ENCODE measurements around the gene EPC1. TPM values are rescaled to one million over a fixed set of nuclear protein-coding genes. Genes with fewer than 3 reads are reported as not detected.
A peak's percentile ranks its signal among the peaks of the same experiment; 100 is the strongest.

EPC1 gene
- total and polyA plus RNA-seq, 9 of the 15 experiments (the other 6 are each of a cell fraction or from before 2014, with no cell fraction given): 7.0 to 43.6 (median 16.1) TPM

- TF ChIP-seq MLX (CRISPR knock-in tag; conservative IDR thresholded peaks at IDR 0.05) (no peak), SMAD2 (IDR thresholded peaks at IDR 0.05; ENCODE audit: low read depth, low read length) (no peak), THRB (CRISPR knock-in tag; conservative IDR thresholded peaks at IDR 0.05) (no peak), SNRNP70 (optimal IDR thresholded peaks at IDR 0.05; ENCODE audit: low read depth, low read length) (no peak), RCOR1 (IDR thresholded peaks at IDR 0.05; ENCODE audit: borderline replicate concordance in 1 of 2, low read depth in 2 of 2, low read length in 2 of 2) (0 out of 4 replicates have a peak, but pooled peaks of 1 of the 2 experiments have one; percentile 16), HSF4 (CRISPR knock-in tag; IDR thresholded peaks at IDR 0.05; ENCODE audit: borderline replicate concordance) (no peak), ETS1 (conservative IDR thresholded peaks at IDR 0.05; ENCODE audit: control insufficient read depth, low read depth, low read length) (no peak), HINFP (tag; conservative IDR thresholded peaks at IDR 0.05; ENCODE audit: low read depth) (no peak), FIP1L1 (IDR thresholded peaks at IDR 0.05; ENCODE audit: low read depth, low read length, poor library complexity, severe bottlenecking) (no peak), ZKSCAN3 (CRISPR knock-in tag; IDR thresholded peaks at IDR 0.05) (no peak), MYC (IDR thresholded peaks at IDR 0.05; ENCODE audit: low read depth, low read length) (no peak), MYC (CRISPR knock-in tag; IDR thresholded peaks at IDR 0.05; ENCODE audit: borderline replicate concordance, low read depth) (no peak), SLC30A9 (CRISPR knock-in tag; IDR thresholded peaks at IDR 0.05) (no peak), ADNP (tag; IDR thresholded peaks at IDR 0.05) (0 out of 2 replicates have a peak, but pooled peaks have one; percentile 13), PRDM10 (IDR thresholded peaks at IDR 0.05; ENCODE audit: partially characterized antibody) (no peak), KHSRP (IDR thresholded peaks at IDR 0.05) (no peak), CTCF (IDR thresholded peaks at IDR 0.05 in 2 of 3, conservative IDR thresholded peaks at IDR 0.05 in 1 of 3; ENCODE audit: insufficient read depth in 2 of 3, low read depth in 1 of 3, low read length in 3 of 3) (no peak)
These were observed 26.1 kb upstream of the EPC1 start (continued) for GRCh38 chr10:32373031-32373430.

All from K562 (cell line).